HepG2 (cell line): ENCODE results near the gene ZKSCAN2. TPM values are rescaled to one million over a fixed set of nuclear protein-coding genes. Genes with fewer than 3 reads are reported as not detected.

Experiments
- ATAC-seq: fragments of 200-7000 bp; cut with Tn5 transposase; 3 replicates; pipeline ENCODE4 v1.9.1; 2020; ENCODE audit warnings: mild to moderate bottlenecking, moderate library complexity
- BruUV-seq: library from RNA; stranded (reverse); fragments of 400-500 nt; replicated peaks from 2 replicates; lab custom pipeline; 2021; lab: Mats Ljungman, UMichigan
- CTCF ChIA-PET: fragments of 300-600 bp; formaldehyde crosslinking; extraction: SDS; loops from one replicate; lab custom pipeline; 2021; ENCODE audit warnings: low total read pairs, inconsistent platforms, low intra/inter-chr PET ratio; lab: Yijun Ruan, JAX
- POLR2A ChIA-PET: fragments of 350-600 bp; sonication (Branson Sonifier 250); formaldehyde crosslinking; loops from one replicate; lab custom pipeline; 2020; ENCODE audit warnings: antibody characterized with exemption, inconsistent platforms; lab: Yijun Ruan, JAX
- DNase-seq: peaks from one replicate; pipeline ENCODE4 v3.0.0-alpha.2; 2015; ENCODE audit warnings: low spot score
- FAIRE-seq: peaks from 3 replicates; lab custom pipeline; 2011; peaks lifted over from hg19 to GRCh38; lab: Jason Lieb, UNC
- H2AFZ ChIP-seq: one replicate; pipeline ENCODE4 v1.6.1; 2011; ENCODE audit warnings: low read length, inconsistent platforms
- H3K27ac ChIP-seq: fragments of 300-600 bp; 3 replicates; pipeline ENCODE4 v1.8.0; 2011; ENCODE audit warnings: mixed run types, mild to moderate bottlenecking, mixed read lengths, low read length, inconsistent platforms; ENCODE audit not compliant: insufficient read depth; ENCODE audit errors: extremely low read length
- H3K27me3 ChIP-seq, 2 experiments: fragments of 200-600 bp in 1 of 2; 2 replicates in 1 of 2; 3 replicates in 1 of 2; pipeline versions ENCODE4 v1.6.0 to v1.8.0; 2011; ENCODE audit warnings: low read length in 2 of 2, mild to moderate bottlenecking in 2 of 2, moderate library complexity in 2 of 2, inconsistent platforms in 1 of 2; ENCODE audit not compliant: insufficient read depth in 2 of 2, control insufficient read depth in 1 of 2
- H3K36me3 ChIP-seq, 2 experiments: fragments of 200-600 bp in 1 of 2; replicated peaks in 1 of 2; 2 replicates in 1 of 2; 3 replicates in 1 of 2; pipeline versions ENCODE4 v1.5.1 to v1.8.0; 2011; ENCODE audit warnings: low read length in 2 of 2, inconsistent platforms in 1 of 2; ENCODE audit not compliant: insufficient read depth in 2 of 2, control insufficient read depth in 1 of 2
- H3K4me1 ChIP-seq: 2 replicates; pipeline ENCODE4 v1.5.1; 2012; ENCODE audit warnings: low read length, inconsistent platforms; ENCODE audit not compliant: insufficient read depth
- H3K4me2 ChIP-seq: 2 replicates; pipeline ENCODE4 v1.6.0; 2011; ENCODE audit warnings: low read depth, low read length, inconsistent platforms
- H3K4me3 ChIP-seq, 3 experiments: fragments of 200-600 bp in 1 of 3; sonication (generic), shearing (Covaris generic) in 1 of 3; replicated peaks in 1 of 3; 2 replicates each; pipeline ENCODE4 v1.5.1; 2011 to 2016; ENCODE audit warnings: low read length in 3 of 3, inconsistent platforms in 2 of 3, low read depth in 2 of 3, mild to moderate bottlenecking in 2 of 3, control low read depth in 1 of 3, mixed read lengths in 1 of 3; ENCODE audit not compliant: insufficient read depth in 1 of 3
- H3K79me2 ChIP-seq: one replicate; pipeline ENCODE4 v1.6.1; 2011; ENCODE audit warnings: low read length, inconsistent platforms; ENCODE audit not compliant: insufficient read depth
- H3K9ac ChIP-seq: 2 replicates; pipeline ENCODE4 v1.6.0; 2011; ENCODE audit warnings: mild to moderate bottlenecking, low read depth, low read length, inconsistent platforms; ENCODE audit not compliant: insufficient read depth
- H3K9me3 ChIP-seq: 2 replicates; pipeline ENCODE4 v1.5.1; 2012; ENCODE audit warnings: mild to moderate bottlenecking, low read length
- H4K20me1 ChIP-seq: 2 replicates; pipeline ENCODE4 v1.6.0; 2011; ENCODE audit warnings: inconsistent platforms, mild to moderate bottlenecking, low read length, moderate library complexity; ENCODE audit not compliant: insufficient read depth
- CENPT ChIP-seq: sonication (generic); formaldehyde crosslinking; IDR thresholded peaks from 2 replicates; pipeline ENCODE4 v1.8.0; 2022; ENCODE audit warnings: low read depth, mild to moderate bottlenecking, moderate library complexity, missing genetic modification reagents
- ERF ChIP-seq: IDR thresholded peaks from 2 replicates; pipeline ENCODE4 v1.6.1; 2018; ENCODE audit warnings: missing biosample characterization, missing genetic modification reagents
- HIVEP1 ChIP-seq: sonication (generic); formaldehyde crosslinking; IDR thresholded peaks from 2 replicates; pipeline ENCODE4 v1.4.0; 2020; ENCODE audit warnings: mild to moderate bottlenecking, missing genetic modification reagents
- KDM6A ChIP-seq: IDR thresholded peaks from 2 replicates; pipeline ENCODE4 v1.6.1; 2016; ENCODE audit warnings: low read depth
- MAZ ChIP-seq, 2 experiments: sonication (generic) in 1 of 2; formaldehyde crosslinking in 1 of 2; IDR thresholded peaks; 2 replicates each; pipeline versions ENCODE4 v1.5.0 to v1.6.1; 2012 to 2020; ENCODE audit warnings: low read depth in 2 of 2, mild to moderate bottlenecking in 2 of 2, borderline replicate concordance in 1 of 2, improper control_type of control experiment in 1 of 2, low read length in 1 of 2, missing genetic modification reagents in 1 of 2, moderate library complexity in 1 of 2
- POGZ ChIP-seq: sonication (generic); formaldehyde crosslinking; IDR thresholded peaks from 2 replicates; pipeline ENCODE4 v1.4.0; 2020; ENCODE audit warnings: mild to moderate bottlenecking, missing genetic modification reagents
- SSRP1 ChIP-seq: IDR thresholded peaks from 2 replicates; pipeline ENCODE4 v1.6.1; 2016; ENCODE audit warnings: control low read depth
- ZBTB42 ChIP-seq: sonication (generic); formaldehyde crosslinking; IDR thresholded peaks from 2 replicates; pipeline ENCODE4 v1.5.0; 2020; ENCODE audit warnings: mild to moderate bottlenecking, missing genetic modification reagents
- ZNF337 ChIP-seq: sonication (generic); formaldehyde crosslinking; IDR thresholded peaks from 2 replicates; pipeline ENCODE4 v1.5.1; 2020; ENCODE audit warnings: missing genetic modification reagents, low read depth, mild to moderate bottlenecking, borderline replicate concordance
- ZNF558 ChIP-seq: sonication (generic); formaldehyde crosslinking; IDR thresholded peaks from 2 replicates; pipeline ENCODE4 v1.9.0; 2022; ENCODE audit warnings: mild to moderate bottlenecking, missing genetic modification reagents, borderline replicate concordance
- ZNF644 ChIP-seq: IDR thresholded peaks from 2 replicates; pipeline ENCODE4 v1.6.1; 2016; ENCODE audit warnings: low read depth
- ZNF674 ChIP-seq: sonication (generic); formaldehyde crosslinking; IDR thresholded peaks from 2 replicates; pipeline ENCODE4 v1.5.0; 2020; ENCODE audit warnings: low read depth, mild to moderate bottlenecking, missing genetic modification reagents
- ZNF766 ChIP-seq: sonication (generic); formaldehyde crosslinking; IDR thresholded peaks from 2 replicates; pipeline ENCODE4 v1.5.0; 2020; ENCODE audit warnings: missing genetic modification reagents, borderline replicate concordance
- WGBS: methylation state at CpG from one replicate; pipeline ENCODE4 v1.1.6; 2017; ENCODE audit warnings: low lambda C conversion rate; 5-methylcytosine and 5-hydroxymethylcytosine counted together
- in situ Hi-C: cut with HindIII; loops from 2 replicates; pipeline ENCODE4 v1.10.0; 2017; ENCODE audit warnings: low pct_unique_long_range_greater_than_20kb; ENCODE audit not compliant: extremely low pct_ligation_motif_present
- intact Hi-C: fragments of 100-400 bp; cut with micrococcal nuclease; formaldehyde crosslinking; loops from one replicate; pipeline ENCODE4 v1.10.0; 2022; ENCODE audit not compliant: unreplicated experiment
- polyA plus RNA-seq, 8 experiments: library from polyadenylated mRNA; depleted of rRNA in 3 of 8; stranded (reverse) in 7 of 8; unstranded in 1 of 8; fragments of >200 nt; fragmentation: Illumina TruSeq in 4 of 8; extraction: Trizol in 4 of 8; gene quantifications; 2 replicates each; pipeline versions ENCODE4 v1.2.1 to v1.2.3, GENCODE V29; 2011 to 2016; ENCODE audit warnings: low read depth in 4 of 8, missing spikeins in 1 of 8, mixed read lengths in 1 of 8; ENCODE audit not compliant: insufficient read depth in 1 of 8
- total RNA-seq, 5 experiments: library from RNA; depleted of rRNA; stranded (reverse); fragments of >200 nt; fragmentation: Illumina TruSeq; extraction: Trizol; gene quantifications; 2 replicates each; pipeline ENCODE4 v1.2.3, GENCODE V29; 2016; ENCODE audit warnings: low read depth in 1 of 5
- TF ChIP-seq, protein P1 (sequence below): sonication (generic); formaldehyde crosslinking; IDR thresholded peaks from 2 replicates; pipeline ENCODE4 v1.5.0; 2020; ENCODE audit warnings: missing genetic modification reagents
- TF ChIP-seq, protein P2 (sequence below): sonication (generic); formaldehyde crosslinking; IDR thresholded peaks from 2 replicates; pipeline ENCODE4 v1.4.0; 2020; ENCODE audit warnings: mild to moderate bottlenecking, missing genetic modification reagents
- TF ChIP-seq, protein P3 (sequence below): sonication (generic); formaldehyde crosslinking; IDR thresholded peaks from 2 replicates; pipeline ENCODE4 v1.4.0; 2020; ENCODE audit warnings: missing genetic modification reagents

The ZKSCAN2 gene
- total and polyA plus RNA-seq, 2 of the 13 experiments (the other 11 are each of a cell fraction or from before 2014, with no cell fraction given), result 4.2 to 11.1 TPM

DNA sequence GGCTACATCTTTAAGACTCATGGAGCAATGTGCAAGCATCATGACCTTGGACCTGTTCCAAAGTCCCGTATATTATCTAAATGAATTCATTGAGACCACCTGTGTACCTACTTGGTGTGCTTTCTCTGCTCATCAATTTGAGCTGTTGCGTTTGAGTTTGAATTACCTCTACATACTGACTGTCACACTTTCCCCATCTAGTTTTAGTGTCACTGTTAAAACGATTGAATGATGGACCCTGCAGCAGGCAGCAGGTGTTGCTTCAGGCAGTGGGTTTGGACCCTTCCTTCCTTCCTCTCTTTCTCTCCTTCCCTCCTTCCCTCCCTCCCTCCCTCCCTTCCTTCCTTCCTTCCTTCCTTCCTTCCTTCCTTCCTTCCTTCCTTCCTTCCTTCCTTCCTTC, 33.9 kb upstream of the ZKSCAN2 start:
- no peaks in the 10 kb centered on the region for H3K36me3 ChIP-seq
- H4K20me1 ChIP-seq, result no peaks in the 10 kb centered on the region; the same call in 1 of the 2 replicates
- ATAC-seq (no peak), DNase-seq (no peak), FAIRE-seq (no peak)
- 0% methylated on average over 3 of the region's 3 CpGs for WGBS
- H3K9ac ChIP-seq, result no peak overlapping the region
- BruUV-seq, result no TSS peak
- peaks cover 0 to 14% of the 10 kb centered on the region in 2 experiments; a peak in 4 of 5 replicates for H3K27me3 ChIP-seq
- ChIA-PET POLR2A (no interaction called here), CTCF (no interaction called here)
- H2AFZ ChIP-seq, result no peak overlapping the region
- H3K4me3 ChIP-seq, result no peak overlapping the region
- no peaks in the 10 kb centered on the region for H3K4me1 ChIP-seq
- H3K4me2 ChIP-seq, result no peak overlapping the region
- H3K27ac ChIP-seq, result no peak overlapping the region
- in situ Hi-C loops, result loop anchor here (25.0 kb wide), 1 partner anchor 1821 kb away; no protein-coding TSS in a partner anchor
- H3K9me3 ChIP-seq, result no peaks in the 10 kb centered on the region
- intact Hi-C loops, result no loop called here
- no peaks in the 10 kb centered on the region for H3K79me2 ChIP-seq
- TF ChIP-seq, protein P1, sequence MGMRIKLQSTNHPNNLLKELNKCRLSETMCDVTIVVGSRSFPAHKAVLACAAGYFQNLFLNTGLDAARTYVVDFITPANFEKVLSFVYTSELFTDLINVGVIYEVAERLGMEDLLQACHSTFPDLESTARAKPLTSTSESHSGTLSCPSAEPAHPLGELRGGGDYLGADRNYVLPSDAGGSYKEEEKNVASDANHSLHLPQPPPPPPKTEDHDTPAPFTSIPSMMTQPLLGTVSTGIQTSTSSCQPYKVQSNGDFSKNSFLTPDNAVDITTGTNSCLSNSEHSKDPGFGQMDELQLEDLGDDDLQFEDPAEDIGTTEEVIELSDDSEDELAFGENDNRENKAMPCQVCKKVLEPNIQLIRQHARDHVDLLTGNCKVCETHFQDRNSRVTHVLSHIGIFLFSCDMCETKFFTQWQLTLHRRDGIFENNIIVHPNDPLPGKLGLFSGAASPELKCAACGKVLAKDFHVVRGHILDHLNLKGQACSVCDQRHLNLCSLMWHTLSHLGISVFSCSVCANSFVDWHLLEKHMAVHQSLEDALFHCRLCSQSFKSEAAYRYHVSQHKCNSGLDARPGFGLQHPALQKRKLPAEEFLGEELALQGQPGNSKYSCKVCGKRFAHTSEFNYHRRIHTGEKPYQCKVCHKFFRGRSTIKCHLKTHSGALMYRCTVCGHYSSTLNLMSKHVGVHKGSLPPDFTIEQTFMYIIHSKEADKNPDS (CRISPR knock-in tag), result no peak
- no peak for TF ChIP-seq ZNF766
- no peak for TF ChIP-seq KDM6A (CRISPR knock-in tag)
- no peak for TF ChIP-seq ZNF337 (CRISPR knock-in tag)
- no peak for TF ChIP-seq ZNF558 (CRISPR knock-in tag)
- no peak for TF ChIP-seq MAZ (IDR thresholded peaks at IDR 0.05; ENCODE audit: borderline replicate concordance, low read depth, low read length)
- no peak for TF ChIP-seq MAZ (CRISPR knock-in tag; IDR thresholded peaks at IDR 0.05; ENCODE audit: low read depth)
- TF ChIP-seq, protein P2, sequence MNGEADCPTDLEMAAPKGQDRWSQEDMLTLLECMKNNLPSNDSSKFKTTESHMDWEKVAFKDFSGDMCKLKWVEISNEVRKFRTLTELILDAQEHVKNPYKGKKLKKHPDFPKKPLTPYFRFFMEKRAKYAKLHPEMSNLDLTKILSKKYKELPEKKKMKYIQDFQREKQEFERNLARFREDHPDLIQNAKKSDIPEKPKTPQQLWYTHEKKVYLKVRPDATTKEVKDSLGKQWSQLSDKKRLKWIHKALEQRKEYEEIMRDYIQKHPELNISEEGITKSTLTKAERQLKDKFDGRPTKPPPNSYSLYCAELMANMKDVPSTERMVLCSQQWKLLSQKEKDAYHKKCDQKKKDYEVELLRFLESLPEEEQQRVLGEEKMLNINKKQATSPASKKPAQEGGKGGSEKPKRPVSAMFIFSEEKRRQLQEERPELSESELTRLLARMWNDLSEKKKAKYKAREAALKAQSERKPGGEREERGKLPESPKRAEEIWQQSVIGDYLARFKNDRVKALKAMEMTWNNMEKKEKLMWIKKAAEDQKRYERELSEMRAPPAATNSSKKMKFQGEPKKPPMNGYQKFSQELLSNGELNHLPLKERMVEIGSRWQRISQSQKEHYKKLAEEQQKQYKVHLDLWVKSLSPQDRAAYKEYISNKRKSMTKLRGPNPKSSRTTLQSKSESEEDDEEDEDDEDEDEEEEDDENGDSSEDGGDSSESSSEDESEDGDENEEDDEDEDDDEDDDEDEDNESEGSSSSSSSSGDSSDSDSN, result no peak
- TF ChIP-seq CENPT, result no peak
- no peak for TF ChIP-seq POGZ (CRISPR knock-in tag)
- TF ChIP-seq ERF (CRISPR knock-in tag), result no peak
- no peak for TF ChIP-seq HIVEP1 (CRISPR knock-in tag)
- no peak for TF ChIP-seq ZNF674 (CRISPR knock-in tag)
- TF ChIP-seq ZBTB42 (CRISPR knock-in tag), result no peak
- no peak for TF ChIP-seq ZNF644 (CRISPR knock-in tag)
- no peak for TF ChIP-seq SSRP1 (CRISPR knock-in tag)
- TF ChIP-seq, protein P3, sequence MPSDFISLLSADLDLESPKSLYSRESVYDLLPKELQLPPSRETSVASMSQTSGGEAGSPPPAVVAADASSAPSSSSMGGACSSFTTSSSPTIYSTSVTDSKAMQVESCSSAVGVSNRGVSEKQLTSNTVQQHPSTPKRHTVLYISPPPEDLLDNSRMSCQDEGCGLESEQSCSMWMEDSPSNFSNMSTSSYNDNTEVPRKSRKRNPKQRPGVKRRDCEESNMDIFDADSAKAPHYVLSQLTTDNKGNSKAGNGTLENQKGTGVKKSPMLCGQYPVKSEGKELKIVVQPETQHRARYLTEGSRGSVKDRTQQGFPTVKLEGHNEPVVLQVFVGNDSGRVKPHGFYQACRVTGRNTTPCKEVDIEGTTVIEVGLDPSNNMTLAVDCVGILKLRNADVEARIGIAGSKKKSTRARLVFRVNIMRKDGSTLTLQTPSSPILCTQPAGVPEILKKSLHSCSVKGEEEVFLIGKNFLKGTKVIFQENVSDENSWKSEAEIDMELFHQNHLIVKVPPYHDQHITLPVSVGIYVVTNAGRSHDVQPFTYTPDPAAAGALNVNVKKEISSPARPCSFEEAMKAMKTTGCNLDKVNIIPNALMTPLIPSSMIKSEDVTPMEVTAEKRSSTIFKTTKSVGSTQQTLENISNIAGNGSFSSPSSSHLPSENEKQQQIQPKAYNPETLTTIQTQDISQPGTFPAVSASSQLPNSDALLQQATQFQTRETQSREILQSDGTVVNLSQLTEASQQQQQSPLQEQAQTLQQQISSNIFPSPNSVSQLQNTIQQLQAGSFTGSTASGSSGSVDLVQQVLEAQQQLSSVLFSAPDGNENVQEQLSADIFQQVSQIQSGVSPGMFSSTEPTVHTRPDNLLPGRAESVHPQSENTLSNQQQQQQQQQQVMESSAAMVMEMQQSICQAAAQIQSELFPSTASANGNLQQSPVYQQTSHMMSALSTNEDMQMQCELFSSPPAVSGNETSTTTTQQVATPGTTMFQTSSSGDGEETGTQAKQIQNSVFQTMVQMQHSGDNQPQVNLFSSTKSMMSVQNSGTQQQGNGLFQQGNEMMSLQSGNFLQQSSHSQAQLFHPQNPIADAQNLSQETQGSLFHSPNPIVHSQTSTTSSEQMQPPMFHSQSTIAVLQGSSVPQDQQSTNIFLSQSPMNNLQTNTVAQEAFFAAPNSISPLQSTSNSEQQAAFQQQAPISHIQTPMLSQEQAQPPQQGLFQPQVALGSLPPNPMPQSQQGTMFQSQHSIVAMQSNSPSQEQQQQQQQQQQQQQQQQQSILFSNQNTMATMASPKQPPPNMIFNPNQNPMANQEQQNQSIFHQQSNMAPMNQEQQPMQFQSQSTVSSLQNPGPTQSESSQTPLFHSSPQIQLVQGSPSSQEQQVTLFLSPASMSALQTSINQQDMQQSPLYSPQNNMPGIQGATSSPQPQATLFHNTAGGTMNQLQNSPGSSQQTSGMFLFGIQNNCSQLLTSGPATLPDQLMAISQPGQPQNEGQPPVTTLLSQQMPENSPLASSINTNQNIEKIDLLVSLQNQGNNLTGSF (CRISPR knock-in tag), result no peak
